Esophagus squamous epithelium (tissue), 5 donors: ENCODE data around the gene MUS81. TPM values are rescaled to one million over a fixed set of nuclear protein-coding genes. Genes with fewer than 3 reads are reported as not detected.
A peak's percentile ranks its signal among the peaks of the same experiment; 100 is the strongest.

ENCODE experiments used
- DNase-seq: peaks from one replicate; lab custom pipeline; 2025; lab: John Stamatoyannopoulos, UW
- H3K27ac ChIP-seq, 4 donors: fragments of 200-600 bp; sonication (generic); one replicate each; pipeline ENCODE4 v1.5.1; 2016 to 2019; ENCODE audit warnings: mild to moderate bottlenecking in 1 of 4
- H3K27me3 ChIP-seq, 4 donors: fragments of 200-600 bp; sonication (generic); 1 replicate in 3 of 4; 2 replicates in 1 of 4; pipeline versions ENCODE4 v1.5.1 to v1.6.0; 2017 to 2021; ENCODE audit warnings: antibody characterized with exemption in 1 of 4
- H3K36me3 ChIP-seq, 3 donors: fragments of 200-600 bp; sonication (generic); one replicate each; pipeline ENCODE4 v1.5.1; 2016 to 2019
- H3K4me1 ChIP-seq, 3 donors: fragments of 200-600 bp; sonication (generic); one replicate each; pipeline ENCODE4 v1.5.1; 2017 to 2019
- H3K4me3 ChIP-seq, 4 donors: fragments of 200-600 bp; sonication (generic); 1 replicate in 3 of 4; 2 replicates in 1 of 4; pipeline ENCODE4 v1.5.1; 2016 to 2019; ENCODE audit warnings: mild to moderate bottlenecking in 2 of 4, moderate library complexity in 1 of 4
- H3K9me3 ChIP-seq, 3 donors: fragments of 200-600 bp; sonication (generic); one replicate each; pipeline ENCODE4 v1.5.1; 2016 to 2019
- POLR2A ChIP-seq, 4 donors: fragments of 450-650 bp; IDR thresholded peaks; one replicate each; pipeline ENCODE4 v1.6.1; 2017; ENCODE audit warnings: antibody characterized with exemption in 4 of 4, mild to moderate bottlenecking in 4 of 4, moderate library complexity in 3 of 4
- WGBS, 2 donors: methylation state at CpG; one replicate each; pipeline ENCODE4 v1.1.5; 2018; 5-methylcytosine and 5-hydroxymethylcytosine counted together
- intact Hi-C: fragments of 100-400 bp; cut with DNase I; formaldehyde crosslinking; loops from one replicate; pipeline ENCODE4 v1.15.0; 2022
- total RNA-seq, 4 donors: library from RNA; depleted of rRNA; stranded (reverse); fragments of >200 nt; gene quantifications; one replicate each; pipeline ENCODE4 v1.1.0, GENCODE V29; 2016
- TF ChIP-seq, protein P1 (sequence below), 6 experiments: fragments of 450-650 bp in 4 of 6; fragments of 200-600 bp in 2 of 6; sonication (generic) in 2 of 6; IDR thresholded peaks; one replicate each; pipeline ENCODE4 v1.5.1; 2016 to 2019; ENCODE audit warnings: antibody characterized with exemption in 6 of 6, mild to moderate bottlenecking in 4 of 6, moderate library complexity in 4 of 6
- donor health status: DM: yes; HTN: yes; CAD: no.

The MUS81 gene
- total RNA-seq, 4 donors from 2014 or later: 17.6 to 36.2 (median 31.1) TPM

DNA sequence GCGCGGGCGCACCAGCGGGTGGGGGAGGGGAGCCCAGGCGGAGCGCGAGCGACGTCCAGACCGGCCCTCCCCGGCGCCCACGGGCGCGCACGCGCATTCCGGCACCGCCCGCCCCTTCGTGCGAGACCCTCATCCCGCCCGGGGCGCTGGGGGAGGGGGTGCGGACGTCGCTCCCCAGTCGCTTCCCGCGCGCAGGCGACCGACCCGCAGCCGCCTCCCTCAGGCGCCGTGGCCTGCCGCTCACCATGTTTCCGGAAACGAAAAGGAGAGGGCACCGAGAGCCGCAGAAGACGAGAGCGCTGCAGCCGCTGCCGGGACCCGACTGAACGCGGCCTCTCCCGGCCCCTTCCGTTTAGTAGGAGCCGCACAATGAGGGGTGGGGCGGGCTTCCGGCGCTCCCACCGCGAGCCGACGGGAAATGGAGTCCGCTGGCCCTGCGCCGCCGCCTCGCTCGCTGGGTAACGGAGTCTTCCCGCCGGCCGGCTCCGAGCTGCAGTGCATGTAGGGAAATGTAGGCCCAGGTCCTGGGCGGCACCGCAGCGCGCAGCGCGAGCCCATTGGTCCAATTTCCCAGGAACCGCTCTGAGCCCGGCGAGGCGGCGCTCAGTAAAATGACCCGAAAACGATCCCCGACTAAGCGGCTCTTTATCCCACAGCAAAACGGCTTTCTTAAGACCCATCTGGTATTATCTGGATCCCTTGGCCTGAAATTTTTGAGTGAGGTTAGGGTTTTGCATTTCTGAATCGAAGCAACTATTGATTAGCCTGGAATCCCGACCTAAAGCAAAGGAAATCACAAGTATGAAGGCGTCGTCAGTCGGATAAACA, 2.2 kb upstream of the MUS81 start, which contains the start of gene CFL1:
Gene CFL1, minus strand, starts transcription at position 328 of the 828 bp plus-strand sequence. Its CDS starts 81 bp downstream, at position 247.
- peak; percentile 87 for DNase-seq
- peak within 1 kb of the TSS; percentile 83 to 94 (median 86) for H3K4me3 ChIP-seq
- H3K4me1 ChIP-seq: peaks cover 27 to 82% (median 34%) of the 10 kb centered on the region in 3 donors
- intact Hi-C loops: no loop called here
- H3K36me3 ChIP-seq: peaks cover 27 to 50% (median 41%) of the 10 kb centered on the region in 3 donors
- TF ChIP-seq, protein P1, sequence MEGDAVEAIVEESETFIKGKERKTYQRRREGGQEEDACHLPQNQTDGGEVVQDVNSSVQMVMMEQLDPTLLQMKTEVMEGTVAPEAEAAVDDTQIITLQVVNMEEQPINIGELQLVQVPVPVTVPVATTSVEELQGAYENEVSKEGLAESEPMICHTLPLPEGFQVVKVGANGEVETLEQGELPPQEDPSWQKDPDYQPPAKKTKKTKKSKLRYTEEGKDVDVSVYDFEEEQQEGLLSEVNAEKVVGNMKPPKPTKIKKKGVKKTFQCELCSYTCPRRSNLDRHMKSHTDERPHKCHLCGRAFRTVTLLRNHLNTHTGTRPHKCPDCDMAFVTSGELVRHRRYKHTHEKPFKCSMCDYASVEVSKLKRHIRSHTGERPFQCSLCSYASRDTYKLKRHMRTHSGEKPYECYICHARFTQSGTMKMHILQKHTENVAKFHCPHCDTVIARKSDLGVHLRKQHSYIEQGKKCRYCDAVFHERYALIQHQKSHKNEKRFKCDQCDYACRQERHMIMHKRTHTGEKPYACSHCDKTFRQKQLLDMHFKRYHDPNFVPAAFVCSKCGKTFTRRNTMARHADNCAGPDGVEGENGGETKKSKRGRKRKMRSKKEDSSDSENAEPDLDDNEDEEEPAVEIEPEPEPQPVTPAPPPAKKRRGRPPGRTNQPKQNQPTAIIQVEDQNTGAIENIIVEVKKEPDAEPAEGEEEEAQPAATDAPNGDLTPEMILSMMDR (IDR thresholded peaks at IDR 0.05): peak in 2 of 6 experiments; percentile 5 to 42
- peak; percentile 80 to 99 (median 93) for TF ChIP-seq POLR2A (IDR thresholded peaks at IDR 0.05)
- H3K9me3 ChIP-seq: no peaks in the 10 kb centered on the region
- no peaks in the 10 kb centered on the region for H3K27me3 ChIP-seq
- peak within 1 kb of the TSS; percentile 96 to 98 (median 97) for H3K27ac ChIP-seq
- WGBS, 2 donors: 0 to 1% methylated on average over 10 to 16 of the region's 92 CpGs

DNA sequence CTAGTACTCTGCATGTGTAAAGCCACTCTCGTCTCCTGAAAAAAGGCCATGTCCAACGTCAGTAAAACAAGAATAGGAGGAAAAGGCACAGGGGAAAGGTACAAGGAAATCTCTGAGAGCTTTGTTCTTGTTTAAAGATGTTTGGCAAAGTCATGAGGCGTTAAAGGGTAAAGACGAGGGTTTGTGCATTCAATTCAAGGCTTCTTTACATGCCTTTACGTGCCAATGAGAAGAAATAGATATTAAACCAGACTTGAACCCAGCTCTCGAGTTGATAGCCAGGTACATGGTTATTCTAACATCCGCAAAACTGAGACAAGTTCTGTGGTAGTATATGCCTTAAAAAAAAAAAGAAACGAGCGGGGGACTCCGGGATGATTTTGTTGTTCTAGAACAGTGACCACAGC, 1.5 kb upstream of the MUS81 start:
- Histone ChIP-seq H3K27me3 (no peaks in the 10 kb centered on the region), H3K36me3 (peaks cover 21 to 50% (median 38%) of the 10 kb centered on the region in 3 donors), H3K4me3 (peak overlapping the region; percentile 83 to 94 (median 86)), H3K27ac (peak overlapping the region; percentile 96 to 98 (median 97)), H3K4me1 (peaks cover 27 to 80% (median 34%) of the 10 kb centered on the region in 3 donors), H3K9me3 (no peaks in the 10 kb centered on the region)
- WGBS, 2 donors: 0% methylated on average over 10 of the region's 10 CpGs
- intact Hi-C loops: no loop called here
- TF ChIP-seq, protein P1 (IDR thresholded peaks at IDR 0.05): no peak
- TF ChIP-seq POLR2A (IDR thresholded peaks at IDR 0.05): no peak
- no peak for DNase-seq

DNA sequence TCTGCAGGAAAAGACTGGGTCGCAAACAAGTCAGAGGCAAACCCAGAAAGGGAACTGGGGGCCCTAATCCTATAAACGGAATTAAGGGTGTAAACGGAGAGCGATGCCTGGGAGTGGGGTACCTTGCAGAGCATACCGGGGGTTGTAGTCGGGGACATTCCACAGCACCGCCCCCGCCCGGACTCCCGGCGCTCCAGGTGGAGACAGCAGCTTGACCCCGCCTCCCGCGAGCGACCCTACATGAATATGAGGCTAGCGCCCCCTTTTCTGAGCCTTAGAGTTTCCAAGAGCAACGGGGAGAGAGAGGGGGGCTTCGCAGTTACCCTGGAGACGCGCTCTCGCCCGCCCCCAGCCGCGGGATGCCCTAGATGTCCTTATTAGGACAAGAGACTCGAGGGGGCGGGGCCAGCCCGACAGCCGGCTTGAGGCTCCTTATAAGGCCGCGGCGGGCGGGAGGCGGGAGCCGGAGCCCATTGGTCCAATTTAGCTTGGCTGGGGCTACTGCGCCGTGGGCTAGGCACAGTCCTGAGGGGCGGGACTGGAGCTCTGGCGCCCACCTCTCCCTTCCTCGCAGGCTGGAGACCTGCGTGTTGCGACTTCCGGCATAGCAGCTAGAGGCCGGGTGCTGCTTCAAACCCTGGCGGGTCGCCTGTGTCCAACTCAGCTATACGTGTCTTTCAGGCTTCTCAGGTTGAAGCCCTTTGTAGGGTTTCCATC, 980 bp upstream of the MUS81 start:
- H3K4me1 ChIP-seq: peaks cover 27 to 80% (median 34%) of the 10 kb centered on the region in 3 donors
- intact Hi-C loops: no loop called here
- no peaks in the 10 kb centered on the region for H3K27me3 ChIP-seq
- H3K27ac ChIP-seq: peak overlapping the region; percentile 96 to 98 (median 97)
- 1% methylated on average over 14 to 30 of the region's 46 CpGs for WGBS, 2 donors
- H3K9me3 ChIP-seq: no peaks in the 10 kb centered on the region
- H3K4me3 ChIP-seq: peak overlapping the region; percentile 83 to 94 (median 86)
- peak; percentile 98 for DNase-seq
- H3K36me3 ChIP-seq: peaks cover 16 to 50% (median 38%) of the 10 kb centered on the region in 3 donors
- TF ChIP-seq, protein P1 (IDR thresholded peaks at IDR 0.05): peak in 1 of 6 experiments; percentile 25
- peak in 3 of 4 donors; percentile 87 to 96 (median 93) for TF ChIP-seq POLR2A (IDR thresholded peaks at IDR 0.05)

DNA sequence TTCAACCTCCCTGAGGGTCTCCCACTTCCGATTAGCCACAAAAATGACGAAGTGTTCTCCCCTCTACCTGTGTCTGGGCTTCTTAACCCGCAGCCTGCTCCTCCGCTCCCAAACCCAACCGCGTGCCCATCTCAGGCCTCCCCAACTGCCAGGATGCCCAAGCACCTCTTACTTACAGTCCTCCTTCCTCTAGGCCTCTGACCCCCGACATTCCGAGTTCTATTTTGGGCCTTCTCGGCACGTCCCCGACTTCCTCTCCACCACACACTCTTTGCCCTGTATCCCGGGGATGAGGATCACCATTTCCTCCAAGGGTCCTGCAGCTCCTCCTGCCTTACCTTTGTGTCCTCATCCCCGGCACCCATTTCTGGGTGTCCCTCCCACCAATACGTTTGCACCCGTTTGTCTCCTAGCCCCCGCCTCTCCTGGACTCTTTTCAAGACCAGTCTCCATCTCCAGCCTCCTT, 388 bp upstream of the MUS81 start:
- Histone ChIP-seq H3K4me1 (peaks cover 27 to 74% (median 34%) of the 10 kb centered on the region in 3 donors), H3K4me3 (peak overlapping the region; percentile 83 to 94 (median 86)), H3K27ac (peak overlapping the region; percentile 96 to 98 (median 97)), H3K9me3 (no peaks in the 10 kb centered on the region), H3K27me3 (no peaks in the 10 kb centered on the region), H3K36me3 (peaks cover 17 to 50% (median 38%) of the 10 kb centered on the region in 3 donors)
- 0 to 2% methylated on average over 16 of the region's 16 CpGs for WGBS, 2 donors
- intact Hi-C loops: no loop called here
- DNase-seq: no peak
- TF ChIP-seq POLR2A (IDR thresholded peaks at IDR 0.05): no peak
- TF ChIP-seq, protein P1 (IDR thresholded peaks at IDR 0.05): no peak
